IMR-90 (cell line): ENCODE data around the gene C7orf25. TPM values are rescaled to one million over a fixed set of nuclear protein-coding genes. Genes with fewer than 3 reads are reported as not detected.

Experiments used
- ATAC-seq: fragments of 200-7000 bp; cut with Tn5 transposase; 2 replicates; pipeline ENCODE4 v1.9.1; 2020; ENCODE audit warnings: low read depth, mild to moderate bottlenecking, moderate library complexity
- BruUV-seq: library from RNA; stranded (reverse); fragments of 400-500 nt; replicated peaks from 2 replicates; lab custom pipeline; 2021; lab: Mats Ljungman, UMichigan
- CTCF ChIA-PET: fragments of 300-600 bp; formaldehyde crosslinking; extraction: SDS; loops from one replicate; lab custom pipeline; 2021; ENCODE audit warnings: antibody characterized with exemption; lab: Yijun Ruan, JAX
- POLR2A ChIA-PET: fragments of 300-600 bp; sonication (Branson Sonifier 250); formaldehyde crosslinking; loops from one replicate; lab custom pipeline; 2022; ENCODE audit warnings: antibody characterized with exemption; ENCODE audit not compliant: unreplicated experiment; lab: Charles Lee
- DNase-seq: peaks from one replicate; pipeline ENCODE4 v3.0.0; 2013
- H2AFZ ChIP-seq: replicated peaks from 2 replicates; pipeline ENCODE3; 2013; ENCODE audit warnings: low read length, mild to moderate bottlenecking; ENCODE audit not compliant: poor library complexity
- H2AK5ac ChIP-seq: 2 replicates; pipeline ENCODE4 v1.6.1; 2013; ENCODE audit warnings: low read depth, low read length, inconsistent platforms
- H2AK9ac ChIP-seq: replicated peaks from 2 replicates; pipeline ENCODE3; 2013; ENCODE audit warnings: mild to moderate bottlenecking, low read depth, low read length, moderate library complexity; ENCODE audit not compliant: poor library complexity
- H2BK120ac ChIP-seq: 2 replicates; pipeline ENCODE4 v1.6.1; 2013; ENCODE audit warnings: low read depth, low read length, inconsistent platforms
- H2BK15ac ChIP-seq: 3 replicates; pipeline ENCODE4 v1.6.1; 2013; ENCODE audit warnings: low read depth, low read length, inconsistent platforms
- H2BK20ac ChIP-seq: 2 replicates; pipeline ENCODE4 v1.6.1; 2013; ENCODE audit warnings: low read depth, mild to moderate bottlenecking, inconsistent platforms, low read length, moderate library complexity
- H2BK5ac ChIP-seq: 2 replicates; pipeline ENCODE4 v1.6.1; 2013; ENCODE audit warnings: mild to moderate bottlenecking, low read depth, low read length, inconsistent platforms; ENCODE audit not compliant: poor library complexity, severe bottlenecking
- H3K14ac ChIP-seq: replicated peaks from 2 replicates; pipeline ENCODE4 v1.6.1; 2013; ENCODE audit warnings: low read depth, low read length, inconsistent platforms
- H3K18ac ChIP-seq: 2 replicates; pipeline ENCODE4 v1.6.1; 2013; ENCODE audit warnings: low read depth, low read length, control low read depth
- H3K23ac ChIP-seq: 2 replicates; pipeline ENCODE4 v1.6.1; 2013; ENCODE audit warnings: low read depth, low read length, inconsistent platforms
- H3K27ac ChIP-seq: 2 replicates; pipeline ENCODE4 v1.5.1; 2013; ENCODE audit warnings: mild to moderate bottlenecking, control low read depth, low read length; ENCODE audit not compliant: insufficient read depth
- H3K27me3 ChIP-seq: 2 replicates; pipeline ENCODE4 v1.6.1; 2013; ENCODE audit warnings: low read length; ENCODE audit not compliant: control insufficient read depth, insufficient read depth
- H3K36me3 ChIP-seq: 2 replicates; pipeline ENCODE4 v1.6.1; 2013; ENCODE audit warnings: low read length, mixed read lengths; ENCODE audit not compliant: control insufficient read depth, insufficient read depth
- H3K4ac ChIP-seq: 2 replicates; pipeline ENCODE4 v1.6.1; 2013; ENCODE audit warnings: low read depth, low read length, inconsistent platforms
- H3K4me1 ChIP-seq: 2 replicates; pipeline ENCODE4 v1.6.1; 2013; ENCODE audit warnings: low read length, mixed read lengths; ENCODE audit not compliant: control insufficient read depth, insufficient read depth
- H3K4me2 ChIP-seq: 2 replicates; pipeline ENCODE4 v1.6.1; 2013; ENCODE audit warnings: low read depth, mild to moderate bottlenecking, control low read depth, low read length, moderate library complexity
- H3K4me3 ChIP-seq: 2 replicates; pipeline ENCODE4 v1.5.1; 2013; ENCODE audit warnings: low read depth, mild to moderate bottlenecking, control low read depth, low read length, moderate library complexity; ENCODE audit not compliant: insufficient read depth
- H3K56ac ChIP-seq: 2 replicates; pipeline ENCODE4 v1.6.1; 2013; ENCODE audit warnings: low read length, inconsistent platforms; ENCODE audit not compliant: insufficient read depth; ENCODE audit errors: extremely low read depth
- H3K79me1 ChIP-seq, 2 experiments: 2 replicates each; pipeline ENCODE4 v1.6.1; 2013; ENCODE audit warnings: low read length in 2 of 2, inconsistent platforms in 1 of 2, low read depth in 1 of 2
- H3K9ac ChIP-seq: 2 replicates; pipeline ENCODE4 v1.6.1; 2013; ENCODE audit warnings: low read depth, low read length, control low read depth
- H3K9me1 ChIP-seq: 2 replicates; pipeline ENCODE4 v1.6.1; 2013; ENCODE audit warnings: low read length, inconsistent platforms; ENCODE audit not compliant: insufficient read depth
- H3K9me3 ChIP-seq: 2 replicates; pipeline ENCODE4 v1.6.1; 2013; ENCODE audit warnings: low read length; ENCODE audit not compliant: control insufficient read depth, insufficient read depth
- H4K20me1 ChIP-seq: 2 replicates; pipeline ENCODE4 v1.6.1; 2013; ENCODE audit warnings: low read length, inconsistent platforms; ENCODE audit not compliant: insufficient read depth
- H4K5ac ChIP-seq: 2 replicates; pipeline ENCODE4 v1.6.1; 2013; ENCODE audit warnings: mild to moderate bottlenecking, low read depth, low read length, control low read depth
- H4K8ac ChIP-seq, 2 experiments: 2 replicates each; pipeline ENCODE4 v1.6.1; 2013; ENCODE audit warnings: low read depth in 2 of 2, low read length in 2 of 2, control low read depth in 1 of 2, inconsistent platforms in 1 of 2
- H4K91ac ChIP-seq: 2 replicates; pipeline ENCODE4 v1.6.1; 2013; ENCODE audit warnings: low read depth, low read length, inconsistent platforms; ENCODE audit not compliant: insufficient read depth
- CEBPB ChIP-seq: IDR thresholded peaks from 2 replicates; pipeline ENCODE4 v1.6.1; 2012; ENCODE audit warnings: low read depth, low read length, improper control_type of control experiment
- MAFK ChIP-seq: IDR thresholded peaks from 2 replicates; pipeline ENCODE4 v1.6.1; 2012; ENCODE audit warnings: low read depth, low read length, improper control_type of control experiment
- NFE2L2 ChIP-seq: fragments of 150-350 bp; IDR thresholded peaks from 2 replicates; pipeline ENCODE4 v1.6.1; 2016; ENCODE audit warnings: low read depth, mild to moderate bottlenecking, low read length
- WGBS, 2 experiments: methylation state at CpG; one replicate each; pipeline versions ENCODE4 v1.1.5 to v1.1.7; 2013; ENCODE audit warnings: missing lambda C conversion rate in 2 of 2; ENCODE audit not compliant: insufficient read length in 1 of 2; ENCODE audit errors: extremely low coverage in 2 of 2; 5-methylcytosine and 5-hydroxymethylcytosine counted together
- dilution Hi-C: fragments of 300-500 bp; cut with HindIII; formaldehyde crosslinking; loops from one replicate; pipeline ENCODE4 v1.14.3; 2018; ENCODE audit warnings: low sequenced_read_pairs; ENCODE audit not compliant: unreplicated experiment
- in situ Hi-C: fragments of 300-500 bp; cut with MboI; formaldehyde crosslinking; loops from 3 replicates; pipeline ENCODE4 v1.14.3; 2019; ENCODE audit warnings: low sequenced_read_pairs, inconsistent platforms, mixed read lengths
- intact Hi-C: fragments of 100-400 bp; cut with micrococcal nuclease; formaldehyde crosslinking; loops from 2 replicates; pipeline ENCODE4 v1.10.0; 2022
- polyA plus RNA-seq, 3 experiments: library from polyadenylated mRNA; depleted of rRNA; stranded (reverse); fragments of >200 nt; gene quantifications; 2 replicates each; pipeline ENCODE4 v1.2.3, GENCODE V29; 2012; ENCODE audit warnings: low replicate concordance in 1 of 3
- total RNA-seq: library from RNA; depleted of rRNA; stranded (reverse); fragments of >200 nt; gene quantifications from 2 replicates; pipeline ENCODE4 v1.2.3, GENCODE V29; 2012
- TF ChIP-seq, protein P1 (sequence below): fragments of 150-350 bp; IDR thresholded peaks from 2 replicates; pipeline ENCODE4 v1.6.1; 2017; ENCODE audit warnings: mild to moderate bottlenecking, antibody characterized with exemption, low read length, low read depth

Gene C7orf25
- total and polyA plus RNA-seq, 2 of the 4 experiments (the other 2 are of a cell fraction): 4.5 to 6.1 TPM

DNA sequence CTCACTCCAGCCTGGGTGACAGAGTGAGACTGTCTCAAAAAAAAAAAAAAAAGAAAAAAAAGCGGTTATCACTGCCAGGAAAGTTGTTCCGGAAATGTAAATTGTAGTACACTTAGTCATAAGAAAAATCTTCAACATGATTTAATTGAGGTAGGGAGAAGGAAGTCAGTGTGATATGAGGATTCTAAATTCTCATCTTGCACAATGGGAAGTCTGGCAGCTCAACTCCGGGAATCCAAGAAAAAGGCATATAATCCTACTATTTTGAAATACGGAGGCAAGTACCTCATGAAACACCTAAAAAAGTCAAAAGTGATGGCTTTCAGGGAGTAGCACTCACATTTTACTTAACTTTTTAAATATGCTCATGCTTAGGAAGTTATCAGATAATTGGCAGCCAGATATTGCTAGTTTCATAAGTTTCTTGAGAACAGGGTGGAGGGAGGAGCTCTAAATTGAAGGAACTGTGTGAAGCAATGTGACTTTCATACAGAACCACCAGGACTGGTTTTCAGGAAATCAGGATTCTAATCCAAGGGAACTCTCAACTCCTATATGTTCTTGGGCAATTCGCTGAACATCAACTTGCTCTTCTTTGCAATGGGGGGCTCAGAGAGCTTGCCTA is 2.7 kb upstream of the C7orf25 start:
- no peak overlapping the region for H4K91ac ChIP-seq
- peaks cover 6% of the 10 kb centered on the region for H3K4me1 ChIP-seq
- H2AK9ac ChIP-seq: no peak overlapping the region
- no peaks in the 10 kb centered on the region for H4K20me1 ChIP-seq
- dilution Hi-C loops: no loop called here
- no peak overlapping the region for H3K4me2 ChIP-seq
- no peak overlapping the region for H4K8ac ChIP-seq
- H3K9me1 ChIP-seq: peaks cover 8% of the 10 kb centered on the region; the same call in 1 of the 2 replicates
- no peak for ATAC-seq
- H3K18ac ChIP-seq: no peak overlapping the region
- ChIA-PET CTCF (interaction anchor here (0.6 to 0.9 kb wide), 2 partner anchors 15 to 191 kb away, joined by 3 to 4 read pairs; no protein-coding TSS in a partner anchor), POLR2A (no interaction called here)
- no peak overlapping the region for H3K56ac ChIP-seq
- no peak overlapping the region for H3K4ac ChIP-seq
- H2BK120ac ChIP-seq: no peak overlapping the region
- no peak overlapping the region for H3K9ac ChIP-seq
- H3K14ac ChIP-seq: 0 out of 2 replicates have a peak overlapping the region, but pooled peaks have one; percentile 5
- H4K5ac ChIP-seq: no peak overlapping the region
- H3K36me3 ChIP-seq: peaks cover 15% of the 10 kb centered on the region
- no peaks in the 10 kb centered on the region for H3K27me3 ChIP-seq
- no peak overlapping the region for H3K23ac ChIP-seq
- H2BK15ac ChIP-seq: no peak overlapping the region
- no peak overlapping the region for H3K27ac ChIP-seq
- in situ Hi-C loops: no loop called here
- H2AK5ac ChIP-seq: no peak overlapping the region
- no peak overlapping the region for H2AFZ ChIP-seq
- no peak overlapping the region for H2BK5ac ChIP-seq
- intact Hi-C loops: no loop called here
- peaks cover 16 to 20% of the 10 kb centered on the region in 2 experiments for H3K79me1 ChIP-seq
- no peak overlapping the region for H3K4me3 ChIP-seq
- no TSS peak for BruUV-seq
- whole genome bisulfite sequencing, 2 experiments: no CpG with 5 or more reads among the region's 5 CpGs
- DNase-seq: peak; percentile 54
- H3K9me3 ChIP-seq: no peaks in the 10 kb centered on the region
- H2BK20ac ChIP-seq: no peak overlapping the region
- TF ChIP-seq NFE2L2 (no peak), MAFK (no peak), CEBPB (peak; percentile 58)
- TF ChIP-seq, protein P1, sequence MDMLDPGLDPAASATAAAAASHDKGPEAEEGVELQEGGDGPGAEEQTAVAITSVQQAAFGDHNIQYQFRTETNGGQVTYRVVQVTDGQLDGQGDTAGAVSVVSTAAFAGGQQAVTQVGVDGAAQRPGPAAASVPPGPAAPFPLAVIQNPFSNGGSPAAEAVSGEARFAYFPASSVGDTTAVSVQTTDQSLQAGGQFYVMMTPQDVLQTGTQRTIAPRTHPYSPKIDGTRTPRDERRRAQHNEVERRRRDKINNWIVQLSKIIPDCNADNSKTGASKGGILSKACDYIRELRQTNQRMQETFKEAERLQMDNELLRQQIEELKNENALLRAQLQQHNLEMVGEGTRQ: no peak
